GM21529 (cell line): ENCODE data around the gene KCNE4.

Experiments used
- ATAC-seq: cut with Tn5 transposase; IDR thresholded peaks from one replicate; pipeline ENCODE4 v1.9.1; 2021; ENCODE audit not compliant: unreplicated experiment

KCNE4 gene

DNA sequence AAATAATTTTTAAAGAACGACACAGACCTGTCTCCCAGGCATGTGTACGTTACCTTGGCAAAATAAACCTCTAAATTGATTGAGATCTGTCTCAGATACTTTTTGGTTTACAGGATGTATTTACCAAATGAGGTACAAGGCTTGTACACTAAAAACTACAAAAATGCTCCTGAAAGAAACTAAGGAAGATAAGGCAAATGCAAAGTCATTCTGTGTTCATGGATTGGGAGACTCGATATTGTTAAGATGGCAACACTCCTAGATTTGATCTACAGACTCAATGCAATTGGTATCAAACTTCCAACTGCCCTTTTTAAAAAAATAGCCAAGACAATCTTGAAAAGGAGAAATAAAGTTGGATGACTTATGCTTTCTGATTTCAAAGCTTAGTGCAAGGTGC, 11.5 kb upstream of the KCNE4 start:
- ATAC-seq, result no peak

DNA sequence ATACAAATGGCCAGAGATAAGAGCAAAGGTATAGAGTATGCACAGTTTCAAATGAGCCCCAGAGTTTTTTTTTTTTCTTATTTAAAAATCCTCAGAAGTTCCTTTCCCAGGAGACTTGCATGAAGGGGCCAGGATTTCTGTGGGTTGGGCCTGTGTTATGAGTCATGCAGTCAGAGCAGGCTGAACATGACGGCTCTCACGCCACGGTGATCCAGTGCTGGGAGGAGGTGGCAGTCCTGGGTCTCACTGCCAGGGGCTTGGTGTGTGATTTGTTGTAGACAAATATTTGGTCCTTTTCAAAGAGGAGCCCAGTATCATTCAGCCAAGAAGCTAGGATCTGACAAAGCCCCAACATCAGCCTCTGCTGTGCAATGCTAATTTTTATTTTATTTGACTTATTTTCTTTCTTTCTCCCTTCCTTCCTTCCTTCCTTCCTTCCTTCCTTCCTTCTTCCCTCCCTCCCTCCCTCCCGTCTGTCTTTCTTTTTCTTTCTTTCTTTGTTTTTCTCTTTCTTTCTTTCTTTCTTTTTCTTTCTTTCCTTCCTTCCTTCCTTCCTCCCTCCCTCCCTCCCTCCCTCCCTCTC, 10.4 kb upstream of the KCNE4 start:
- ATAC-seq, result no peak

DNA sequence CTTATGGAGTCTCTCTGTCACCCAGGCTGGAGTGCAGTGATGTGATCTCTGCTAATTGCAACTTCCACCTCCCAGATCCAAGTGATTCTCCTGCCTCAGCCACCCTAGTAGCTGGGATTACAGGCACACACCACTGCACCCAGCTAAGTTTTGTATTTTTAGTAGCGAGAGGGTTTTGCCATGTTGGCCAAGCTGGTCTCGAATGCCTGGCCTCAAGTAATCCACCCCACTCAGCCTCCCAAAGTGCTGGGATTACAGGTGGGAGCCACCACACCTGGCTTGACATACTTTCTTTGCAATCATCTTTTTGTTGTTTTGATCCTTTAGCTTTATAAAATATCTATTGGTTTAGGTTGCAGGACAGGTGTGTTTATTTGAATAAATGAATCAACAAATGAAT, 9.7 kb upstream of the KCNE4 start:
- no peak for ATAC-seq

DNA sequence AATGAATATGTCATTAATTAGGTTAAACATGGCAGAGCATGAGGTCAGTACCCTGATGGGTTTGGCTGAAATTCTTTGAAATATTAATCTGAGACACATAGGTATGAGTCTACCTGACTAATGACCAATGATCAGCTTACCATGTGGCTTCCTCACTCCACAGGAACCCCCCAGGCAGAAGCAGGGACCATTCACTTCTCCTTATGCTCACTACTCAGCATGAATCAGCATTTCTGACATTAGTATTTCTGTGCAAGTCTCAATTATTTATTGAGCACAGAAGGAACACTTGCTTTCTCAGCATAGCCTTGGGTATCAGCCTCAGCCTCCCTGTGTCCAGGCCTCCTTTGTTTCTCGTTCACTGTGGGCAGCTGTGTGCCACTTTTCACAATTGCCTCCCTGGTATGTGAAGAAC, 9.3 kb upstream of the KCNE4 start:
- no peak for ATAC-seq

DNA sequence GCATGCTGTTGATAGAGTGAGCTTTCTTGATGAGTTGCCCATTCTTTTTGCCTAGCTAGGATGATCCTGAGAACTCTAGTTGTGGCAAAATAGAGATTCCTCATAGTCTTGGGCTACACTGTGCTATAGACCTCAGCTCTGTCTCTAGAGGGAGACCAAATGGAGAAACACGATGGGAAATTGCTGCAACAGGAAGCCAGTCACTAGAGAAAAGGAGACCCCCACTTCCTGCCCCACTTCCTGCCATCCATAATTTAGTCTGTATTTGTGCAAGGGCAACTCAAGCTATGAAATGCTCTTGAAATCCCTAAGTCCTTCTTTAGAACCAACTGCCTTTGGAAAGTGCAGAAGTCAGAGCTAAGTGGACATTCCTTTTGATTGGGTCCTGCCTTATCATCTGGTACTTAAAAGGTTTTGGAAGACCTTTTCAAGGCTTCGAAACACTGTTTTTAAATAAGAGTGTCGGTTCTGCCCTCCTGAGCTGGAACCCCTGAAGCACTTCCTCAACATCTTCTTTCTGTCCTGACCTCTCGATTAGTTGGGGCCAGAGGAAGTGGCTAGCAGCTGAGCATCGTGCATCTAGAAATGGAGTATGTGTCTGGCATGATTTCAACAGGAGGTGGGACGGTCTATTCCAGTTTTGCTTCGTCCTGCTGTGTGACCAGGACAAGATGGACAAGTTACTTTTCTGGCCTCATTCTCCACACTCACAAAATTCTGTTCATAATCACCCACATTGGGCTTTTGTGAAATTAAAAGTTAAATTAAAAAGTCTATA, 8.6 kb upstream of the KCNE4 start:
- ATAC-seq, result no peak

DNA sequence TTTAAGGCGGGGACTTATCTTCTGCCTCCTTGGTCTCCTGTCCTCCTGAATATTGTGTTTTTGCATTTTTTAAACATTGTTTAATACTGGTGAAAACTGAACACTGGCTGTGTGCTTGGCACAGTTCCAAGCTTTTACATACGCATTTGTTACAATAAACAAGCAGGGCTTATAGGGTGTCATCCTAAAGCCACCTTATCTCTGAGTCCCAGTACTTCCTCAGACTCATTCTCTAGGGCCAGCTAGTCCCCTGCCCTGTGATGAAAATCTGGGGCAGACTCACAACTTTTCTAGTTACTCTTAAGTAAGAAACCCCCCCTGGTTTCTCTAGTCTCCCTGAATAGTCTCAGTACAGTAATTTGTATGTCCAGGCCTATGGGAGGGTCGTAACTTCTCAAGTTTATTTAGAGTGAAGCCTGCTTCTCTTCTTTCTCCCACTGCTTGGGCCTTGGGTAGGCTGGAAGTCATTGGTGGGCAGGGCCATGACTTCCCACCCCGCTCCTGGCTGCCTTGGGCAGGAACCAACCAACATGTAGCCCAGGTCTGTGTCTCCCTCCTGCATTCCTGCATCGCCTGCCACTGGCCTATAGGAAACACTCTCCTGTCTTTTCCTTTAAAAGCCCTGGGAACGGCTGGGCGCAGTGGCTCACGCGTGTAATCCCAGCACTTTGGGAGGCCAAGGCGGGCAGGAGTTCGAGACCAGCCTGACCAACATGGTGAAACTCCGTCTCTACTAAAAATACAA, 7.7 kb upstream of the KCNE4 start:
- no peak for ATAC-seq

DNA sequence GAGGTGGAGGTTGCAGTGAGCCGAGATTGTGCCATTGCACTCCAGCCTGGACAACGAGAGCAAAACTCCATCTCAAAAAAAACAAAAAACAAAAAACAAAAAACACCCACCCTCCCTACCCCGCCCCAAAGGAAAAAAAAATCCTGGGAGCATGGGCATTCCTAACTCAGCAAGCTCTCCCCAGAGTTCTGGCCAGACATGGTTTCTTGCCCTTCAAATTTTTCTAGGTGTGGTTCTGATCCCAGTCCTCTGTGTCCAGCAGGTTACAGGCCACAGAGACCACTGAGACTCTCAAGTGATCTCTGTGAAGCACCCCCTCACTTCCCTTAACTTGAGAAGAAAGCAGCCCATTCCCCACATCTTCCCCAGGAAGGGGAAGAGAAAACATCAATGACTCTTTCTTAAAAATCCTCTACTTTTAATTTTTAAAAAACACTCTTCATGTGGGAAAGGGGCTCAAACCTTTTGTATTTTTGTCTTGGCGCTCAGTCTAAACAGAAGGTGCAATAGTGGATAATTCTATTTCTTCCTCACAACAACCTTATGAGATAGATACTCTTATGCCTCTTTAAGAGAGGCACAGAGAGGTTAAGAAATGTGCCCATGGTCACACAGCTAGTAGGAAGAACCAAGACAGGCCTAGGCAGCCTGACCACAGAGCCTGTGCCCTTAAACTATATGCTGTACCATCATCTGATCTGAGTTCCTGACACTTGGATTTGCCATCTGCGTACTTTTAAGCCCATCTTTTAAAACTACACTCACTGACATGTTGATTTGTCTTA, 6.9 kb upstream of the KCNE4 start:
- no peak for ATAC-seq

DNA sequence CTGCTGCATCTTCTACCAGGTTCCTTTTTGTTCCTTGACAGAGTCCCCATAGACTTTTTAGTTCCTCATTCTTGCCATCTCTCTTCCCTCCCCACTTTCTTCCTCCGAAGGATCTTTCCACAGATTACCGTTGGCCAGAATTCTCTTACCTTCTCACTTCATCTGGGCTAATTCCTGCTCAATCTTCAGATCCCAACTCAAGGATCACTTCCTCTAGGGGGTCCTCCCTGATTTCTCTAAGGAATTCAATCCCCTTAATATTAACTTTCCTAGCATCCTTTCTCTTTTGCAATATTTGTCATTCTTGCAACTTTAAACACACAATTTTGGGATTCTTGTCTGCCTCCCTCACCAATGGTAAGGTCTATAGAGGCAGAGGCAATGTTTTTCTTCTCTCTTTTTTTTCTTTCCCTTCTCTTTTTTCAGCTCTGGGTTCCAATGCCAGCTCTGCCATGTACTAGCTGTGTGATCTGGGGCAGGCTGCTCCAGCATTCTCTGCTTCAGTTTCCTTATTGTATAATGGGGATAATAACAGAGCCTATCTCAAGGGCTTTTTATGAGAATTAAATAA, 5.4 kb upstream of the KCNE4 start:
- no peak for ATAC-seq

DNA sequence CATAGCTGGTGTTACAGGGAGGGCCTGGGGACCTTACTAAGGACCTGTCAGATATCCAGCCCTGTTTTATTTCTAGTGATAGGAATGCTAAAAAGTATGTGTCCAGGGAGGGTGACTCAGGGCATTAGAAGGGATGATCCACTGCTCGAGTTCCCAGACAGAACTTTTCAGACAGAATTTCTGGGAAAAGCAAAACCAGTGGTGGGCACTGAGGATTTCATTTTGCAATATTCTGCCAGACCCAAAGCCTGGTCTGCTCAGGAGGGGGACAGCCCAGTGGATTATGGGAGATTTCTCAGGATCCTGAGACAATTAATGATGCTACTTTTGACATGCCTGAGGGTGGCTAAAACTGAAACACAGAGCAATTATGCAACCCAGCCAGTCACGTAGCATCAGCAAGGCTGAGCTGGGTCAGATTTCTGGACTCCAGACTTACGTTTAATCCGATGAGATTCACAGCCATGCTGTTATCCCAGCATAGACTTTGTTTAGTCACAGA, 4.7 kb upstream of the KCNE4 start:
- ATAC-seq, result no peak

DNA sequence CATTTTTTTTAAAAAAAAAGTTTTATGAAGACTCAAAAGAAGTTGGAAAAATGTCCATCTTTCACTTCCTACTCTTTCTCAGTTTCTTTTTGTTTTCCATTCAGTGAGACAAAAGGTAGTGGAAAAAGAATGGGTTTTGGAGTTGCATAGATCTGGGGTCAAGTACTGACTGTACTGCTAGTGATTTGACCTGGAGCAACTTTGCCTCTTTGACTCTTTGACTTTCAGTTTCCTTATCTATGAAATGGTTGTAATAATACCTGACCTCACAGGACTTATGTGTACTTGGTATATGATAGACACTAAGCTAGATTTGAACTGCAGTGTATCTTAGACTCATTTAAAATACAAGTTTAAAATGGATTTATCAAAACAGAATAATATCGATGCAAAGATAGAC, 3.5 kb upstream of the KCNE4 start:
- peak; percentile 75 for ATAC-seq

DNA sequence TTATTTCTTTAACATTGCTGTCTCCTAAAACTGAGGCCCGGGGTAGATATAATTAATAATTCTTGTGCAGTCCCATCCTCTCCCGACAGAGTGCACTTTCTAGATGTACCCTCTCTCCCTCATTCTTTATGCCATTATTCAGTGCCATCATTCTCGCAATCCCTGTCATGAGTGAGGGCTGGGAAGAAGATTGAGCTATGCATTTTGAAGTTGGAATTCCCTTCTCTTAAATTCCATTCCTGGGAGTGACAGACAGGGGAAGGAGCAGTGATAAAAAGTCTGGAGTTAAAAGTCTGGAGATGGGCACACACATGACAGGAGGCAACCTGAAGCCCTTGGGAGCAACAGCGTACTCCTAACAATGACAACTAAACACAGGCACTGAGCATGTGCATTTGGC, 2.6 kb upstream of the KCNE4 start:
- ATAC-seq, result no peak

DNA sequence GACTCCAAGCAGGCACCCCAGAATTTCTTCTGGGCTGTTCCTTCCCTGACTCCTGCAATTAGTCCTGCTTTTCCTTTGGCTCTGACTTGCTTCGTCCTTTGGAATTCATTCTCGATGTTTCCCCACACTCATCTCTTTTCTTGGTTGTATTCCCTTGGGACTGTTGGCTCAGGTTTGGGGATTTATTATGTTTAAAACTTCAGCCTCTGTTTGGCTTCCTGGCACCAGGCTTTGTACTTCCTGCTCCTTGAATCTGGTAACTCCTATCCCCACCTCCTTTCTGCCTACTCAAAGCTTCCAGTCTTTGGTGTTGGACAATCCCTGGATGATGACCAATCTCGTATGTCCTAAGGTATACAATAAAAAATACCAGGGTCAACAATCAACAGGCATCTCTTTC, 1.8 kb upstream of the KCNE4 start:
- no peak for ATAC-seq

DNA sequence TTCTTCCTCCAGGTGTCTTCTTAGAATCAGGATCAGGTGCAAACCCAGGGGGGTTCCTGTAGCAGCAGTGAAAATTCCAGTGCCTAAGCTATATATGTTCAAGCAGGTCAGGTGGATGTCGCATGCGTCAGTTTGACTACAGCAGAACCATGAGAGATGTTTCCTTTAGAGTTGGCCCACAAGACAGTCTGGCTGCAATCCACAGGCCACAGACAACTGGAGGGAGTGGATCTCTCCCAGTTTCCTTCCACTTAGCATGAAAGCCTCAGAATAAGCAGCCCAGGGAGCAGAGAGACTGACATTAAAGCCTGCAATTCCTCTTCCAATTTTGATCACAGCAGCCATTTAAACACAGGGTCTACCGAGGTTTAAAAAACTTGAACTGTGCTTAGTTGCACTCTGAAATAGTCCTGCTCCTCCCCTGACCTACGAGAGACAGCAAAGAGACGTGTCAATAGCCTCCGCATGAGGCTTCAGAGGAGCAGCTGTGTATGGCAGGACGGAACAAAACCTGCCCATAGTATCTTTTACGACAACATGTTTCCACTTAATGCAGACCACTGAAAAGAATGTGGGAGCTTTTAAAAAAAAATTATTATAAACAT, 988 bp upstream of the KCNE4 start:
- no peak for ATAC-seq

DNA sequence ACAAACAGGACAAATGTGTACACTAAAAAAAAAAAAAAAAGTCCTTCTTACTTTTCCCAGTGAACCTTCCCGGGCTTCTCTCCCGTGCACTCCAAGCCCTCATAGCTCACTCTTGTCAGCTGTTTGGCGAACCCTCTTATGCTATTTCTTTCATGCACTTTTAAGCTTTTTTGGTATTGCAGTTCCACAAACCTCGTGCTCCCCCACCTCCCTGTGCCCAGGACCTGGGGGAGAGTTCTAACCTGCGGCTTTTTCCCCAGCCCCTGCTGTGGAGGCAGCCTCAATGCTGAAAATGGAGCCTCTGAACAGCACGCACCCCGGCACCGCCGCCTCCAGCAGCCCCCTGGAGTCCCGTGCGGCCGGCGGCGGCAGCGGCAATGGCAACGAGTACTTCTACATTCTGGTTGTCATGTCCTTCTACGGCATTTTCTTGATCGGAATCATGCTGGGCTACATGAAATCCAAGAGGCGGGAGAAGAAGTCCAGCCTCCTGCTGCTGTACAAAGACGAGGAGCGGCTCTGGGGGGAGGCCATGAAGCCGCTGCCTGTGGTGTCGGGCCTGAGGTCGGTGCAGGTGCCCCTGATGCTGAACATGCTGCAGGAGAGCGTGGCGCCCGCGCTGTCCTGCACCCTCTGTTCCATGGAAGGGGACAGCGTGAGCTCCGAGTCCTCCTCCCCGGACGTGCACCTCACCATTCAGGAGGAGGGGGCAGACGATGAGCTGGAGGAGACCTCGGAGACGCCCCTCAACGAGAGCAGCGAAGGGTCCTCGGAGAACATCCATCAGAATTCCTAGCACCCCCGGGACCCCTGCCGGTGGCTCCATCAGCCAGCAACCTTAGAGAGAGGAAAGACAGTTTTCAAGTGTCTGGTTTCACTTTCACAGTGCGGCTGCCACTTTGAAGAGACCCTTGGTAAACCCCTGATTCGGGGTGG, 826 bp downstream of the KCNE4 start:
- ATAC-seq, result no peak

DNA sequence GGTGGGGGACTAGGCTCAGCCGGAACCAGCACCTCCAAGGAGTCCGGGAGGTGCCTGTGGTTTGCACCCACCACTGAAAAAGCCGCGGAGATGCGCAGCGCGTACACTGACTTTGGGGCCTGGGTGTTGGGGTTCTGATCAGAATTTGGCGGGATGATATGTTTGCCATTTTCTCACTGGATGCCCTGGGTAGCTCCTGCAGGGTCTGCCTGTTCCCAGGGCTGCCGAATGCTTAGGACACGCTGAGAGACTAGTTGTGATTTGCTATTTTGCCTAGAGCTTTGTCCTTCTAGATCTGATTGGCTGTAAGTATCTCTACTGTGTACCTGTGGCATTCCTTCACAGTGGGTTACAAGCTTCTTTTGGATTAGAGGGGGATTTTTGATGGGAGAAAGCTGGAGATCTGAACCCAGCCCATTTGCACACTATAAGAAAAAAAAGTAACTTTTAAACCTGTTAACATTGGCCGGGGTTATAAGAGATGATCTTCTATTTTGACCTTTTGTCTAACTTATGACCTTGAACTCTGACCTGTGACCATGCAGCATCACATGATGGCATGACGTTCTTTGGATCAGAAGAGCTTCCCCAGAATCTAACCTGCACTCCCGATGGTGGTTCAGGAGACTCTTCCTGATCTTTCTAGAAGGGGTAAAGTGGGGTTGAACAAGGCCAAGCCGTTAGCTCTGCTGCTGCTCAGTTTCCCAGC, 1.6 kb downstream of the KCNE4 start:
- no peak for ATAC-seq

DNA sequence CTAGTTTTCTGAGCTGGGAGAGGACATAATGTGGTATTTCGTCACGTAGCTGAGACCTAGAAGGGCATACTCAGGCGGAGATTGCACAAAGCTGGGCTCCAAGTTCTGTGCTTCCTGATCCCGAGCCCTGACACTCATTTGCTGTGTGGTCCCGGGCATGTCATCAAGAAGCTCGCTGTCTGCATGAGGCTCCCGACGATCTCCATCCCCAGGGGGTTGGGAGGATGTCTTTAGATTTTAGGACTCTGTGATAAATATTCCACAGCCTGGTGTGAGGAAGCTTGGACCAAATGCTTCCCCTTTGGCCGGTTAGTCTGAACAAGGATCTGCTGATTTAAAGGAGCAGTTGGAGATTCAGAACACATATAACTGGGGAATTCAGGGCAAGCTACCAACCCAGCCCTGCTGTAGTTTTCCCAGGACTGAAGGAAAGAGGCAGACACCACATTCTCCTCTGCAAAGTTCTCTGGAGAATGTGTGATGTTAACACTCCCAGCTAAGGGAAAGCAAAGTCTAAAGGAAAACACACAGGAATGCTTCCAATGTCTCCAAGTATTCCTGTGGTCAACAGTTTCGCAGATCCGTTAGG, 2.3 kb downstream of the KCNE4 start:
- ATAC-seq, result no peak

DNA sequence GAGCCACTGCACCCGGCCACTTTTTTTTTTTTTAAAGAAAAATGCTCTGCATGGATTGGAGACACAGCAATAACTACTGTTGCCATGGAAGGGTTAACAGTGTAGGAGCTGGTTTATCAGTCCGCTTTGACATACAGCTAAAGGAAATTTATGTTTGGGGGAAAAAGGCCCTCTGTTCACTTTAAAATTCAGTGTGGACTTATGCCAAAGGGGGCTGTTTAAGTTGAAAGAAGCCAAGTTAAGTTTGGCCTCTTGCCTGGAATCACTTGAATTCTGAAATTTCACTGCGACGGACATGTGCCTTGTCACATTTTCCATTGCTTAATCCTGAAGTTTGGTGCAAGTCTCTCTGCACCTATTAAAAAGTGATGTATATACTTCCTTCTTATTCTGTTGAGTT, 3.1 kb downstream of the KCNE4 start:
- no peak for ATAC-seq

DNA sequence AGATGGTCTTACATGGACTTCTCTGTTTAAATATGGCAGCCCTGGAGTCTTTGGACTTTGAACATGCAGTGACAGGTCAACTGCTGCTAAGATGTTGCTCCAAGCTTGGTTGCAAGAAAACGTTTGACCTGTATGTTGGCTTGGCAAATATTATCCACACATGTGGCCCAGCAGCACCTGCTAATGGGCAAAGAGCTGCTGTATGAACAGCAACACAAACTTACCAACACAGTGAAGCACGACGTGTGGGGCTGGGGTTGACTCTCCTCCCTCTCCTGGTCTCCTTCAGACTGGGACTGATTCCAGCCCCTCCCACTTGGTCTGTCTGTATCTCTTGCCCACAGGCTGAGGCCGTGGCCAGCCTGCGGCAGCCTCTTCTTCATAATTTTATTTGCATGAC, 3.8 kb downstream of the KCNE4 start:
- no peak for ATAC-seq
